Trophoblast cell (in vitro differentiated cells and primary cell): ENCODE results near the gene ALG13.
A peak's percentile ranks its signal among the peaks of the same experiment; 100 is the strongest.

Source experiments
- DNase-seq, 2 donors: peaks; one replicate each; pipeline ENCODE4 v3.0.0-alpha.2; 2016
- H2AFZ ChIP-seq: 2 replicates; pipeline ENCODE4 v1.6.1; 2013; ENCODE audit warnings: low read length, moderate library complexity, mild to moderate bottlenecking; ENCODE audit not compliant: insufficient read depth, poor library complexity
- H2AK5ac ChIP-seq: 2 replicates; pipeline ENCODE4 v1.6.1; 2013; ENCODE audit warnings: mild to moderate bottlenecking, low read length
- H2BK120ac ChIP-seq: 2 replicates; pipeline ENCODE4 v1.6.1; 2013; ENCODE audit warnings: low read length, mild to moderate bottlenecking, moderate library complexity; ENCODE audit not compliant: insufficient read depth, poor library complexity
- H2BK12ac ChIP-seq: 2 replicates; pipeline ENCODE4 v1.6.1; 2013; ENCODE audit warnings: mild to moderate bottlenecking, low read length, moderate library complexity
- H2BK5ac ChIP-seq: 2 replicates; pipeline ENCODE4 v1.6.1; 2013; ENCODE audit warnings: low read length, low read depth, moderate library complexity, mild to moderate bottlenecking; ENCODE audit not compliant: poor library complexity
- H3K14ac ChIP-seq: 2 replicates; pipeline ENCODE4 v1.6.1; 2013; ENCODE audit warnings: mild to moderate bottlenecking, low read length
- H3K18ac ChIP-seq: 2 replicates; pipeline ENCODE4 v1.6.1; 2013; ENCODE audit warnings: mild to moderate bottlenecking, low read length
- H3K23ac ChIP-seq: 2 replicates; pipeline ENCODE4 v1.6.1; 2013; ENCODE audit warnings: low read length
- H3K27ac ChIP-seq: 2 replicates; pipeline ENCODE4 v1.5.1; 2013; ENCODE audit warnings: low read depth, mild to moderate bottlenecking, inconsistent platforms, low read length, moderate library complexity
- H3K27me3 ChIP-seq: 2 replicates; pipeline ENCODE4 v1.6.1; 2013; ENCODE audit warnings: inconsistent platforms, mild to moderate bottlenecking, low read length, moderate library complexity; ENCODE audit not compliant: insufficient read depth
- H3K36me3 ChIP-seq, 2 experiments: 1 replicate in 1 of 2; 2 replicates in 1 of 2; pipeline ENCODE4 v1.6.1; 2013; ENCODE audit warnings: low read length in 2 of 2, mild to moderate bottlenecking in 2 of 2, moderate library complexity in 1 of 2; ENCODE audit not compliant: insufficient read depth in 2 of 2, control insufficient read depth in 1 of 2
- H3K4ac ChIP-seq: 2 replicates; pipeline ENCODE4 v1.6.1; 2013; ENCODE audit warnings: low read depth, mild to moderate bottlenecking, low read length, moderate library complexity
- H3K4me1 ChIP-seq, 2 experiments: 1 replicate in 1 of 2; 2 replicates in 1 of 2; pipeline ENCODE4 v1.6.1; 2013; ENCODE audit warnings: low read length in 2 of 2, mild to moderate bottlenecking in 2 of 2, moderate library complexity in 1 of 2; ENCODE audit not compliant: insufficient read depth in 2 of 2, control insufficient read depth in 1 of 2
- H3K4me2 ChIP-seq: 2 replicates; pipeline ENCODE4 v1.6.1; 2013; ENCODE audit warnings: inconsistent platforms, mild to moderate bottlenecking, low read length, moderate library complexity
- H3K4me3 ChIP-seq: 2 replicates; pipeline ENCODE4 v1.5.1; 2013; ENCODE audit warnings: mild to moderate bottlenecking, low read depth, low read length, inconsistent platforms
- H3K79me1 ChIP-seq: one replicate; pipeline ENCODE4 v1.6.1; 2013; ENCODE audit warnings: low read length
- H3K79me2 ChIP-seq: 2 replicates; pipeline ENCODE4 v1.6.1; 2013; ENCODE audit warnings: low read length, mild to moderate bottlenecking; ENCODE audit not compliant: control insufficient read depth, insufficient read depth, poor library complexity
- H3K9ac ChIP-seq: 2 replicates; pipeline ENCODE4 v1.6.1; 2013; ENCODE audit warnings: mild to moderate bottlenecking, low read length
- H3K9me3 ChIP-seq: 2 replicates; pipeline ENCODE4 v1.6.1; 2013; ENCODE audit warnings: low read depth, mild to moderate bottlenecking, control low read depth, inconsistent platforms, low read length; ENCODE audit not compliant: insufficient read depth
- H4K12ac ChIP-seq: 2 replicates; pipeline ENCODE4 v1.6.1; 2013; ENCODE audit warnings: low read depth, mild to moderate bottlenecking, low read length, moderate library complexity
- H4K8ac ChIP-seq: 2 replicates; pipeline ENCODE4 v1.6.1; 2013; ENCODE audit warnings: low read depth, mild to moderate bottlenecking, low read length, moderate library complexity
- H4K91ac ChIP-seq: one replicate; pipeline ENCODE4 v1.6.1; 2013; ENCODE audit warnings: low read depth, mild to moderate bottlenecking, low read length, moderate library complexity
- WGBS: extraction: QIAGEN DNeasy Blood & Tissue Kit; methylation state at CpG from one replicate; pipeline ENCODE4 v1.1.7; 2013; ENCODE audit warnings: missing lambda C conversion rate; ENCODE audit not compliant: insufficient read length, insufficient coverage; ENCODE audit errors: extremely low coverage; 5-methylcytosine and 5-hydroxymethylcytosine counted together

Gene ALG13

DNA sequence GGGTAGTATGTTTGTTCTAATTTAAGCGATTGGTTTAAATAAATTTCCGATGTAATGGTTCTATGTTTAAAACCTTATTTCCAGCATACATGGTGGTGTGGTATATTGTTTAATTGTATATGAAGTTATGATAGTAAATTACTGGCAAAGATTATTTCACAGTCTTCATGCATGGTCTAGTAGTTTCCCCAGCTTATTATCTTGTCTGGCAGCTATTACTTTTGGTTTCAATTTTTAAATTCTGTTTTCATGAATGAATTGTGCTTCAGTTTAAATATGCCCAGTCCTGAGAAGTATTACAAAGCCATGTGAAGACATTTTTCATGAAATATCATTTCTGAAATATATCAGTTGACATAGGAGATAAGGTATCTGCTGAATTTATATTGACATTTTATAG is 6.3 kb downstream of the ALG13 start:
- Histone ChIP-seq H2BK120ac (no peak overlapping the region), H3K23ac (no peak overlapping the region), H3K27me3 (no peaks in the 10 kb centered on the region), H4K8ac (no peak overlapping the region), H3K18ac (no peak overlapping the region), H3K27ac (no peak overlapping the region), H3K9ac (no peak overlapping the region), H3K36me3 (peaks cover 2% of the 10 kb centered on the region in 2 experiments), H3K4ac (no peak overlapping the region), H2AFZ (no peak overlapping the region), H3K4me2 (no peak overlapping the region), H3K4me1 (no peaks in the 10 kb centered on the region), H4K12ac (no peak overlapping the region), H3K79me1 (no peaks in the 10 kb centered on the region), H2AK5ac (no peak overlapping the region), H3K4me3 (no peak overlapping the region), H2BK5ac (no peak overlapping the region), H4K91ac (no peak overlapping the region), H3K9me3 (no peaks in the 10 kb centered on the region), H3K14ac (no peak overlapping the region), H2BK12ac (no peak overlapping the region), H3K79me2 (no peaks in the 10 kb centered on the region)
- no CpG with 5 or more reads among the region's 2 CpGs for WGBS
- no peak for DNase-seq

DNA sequence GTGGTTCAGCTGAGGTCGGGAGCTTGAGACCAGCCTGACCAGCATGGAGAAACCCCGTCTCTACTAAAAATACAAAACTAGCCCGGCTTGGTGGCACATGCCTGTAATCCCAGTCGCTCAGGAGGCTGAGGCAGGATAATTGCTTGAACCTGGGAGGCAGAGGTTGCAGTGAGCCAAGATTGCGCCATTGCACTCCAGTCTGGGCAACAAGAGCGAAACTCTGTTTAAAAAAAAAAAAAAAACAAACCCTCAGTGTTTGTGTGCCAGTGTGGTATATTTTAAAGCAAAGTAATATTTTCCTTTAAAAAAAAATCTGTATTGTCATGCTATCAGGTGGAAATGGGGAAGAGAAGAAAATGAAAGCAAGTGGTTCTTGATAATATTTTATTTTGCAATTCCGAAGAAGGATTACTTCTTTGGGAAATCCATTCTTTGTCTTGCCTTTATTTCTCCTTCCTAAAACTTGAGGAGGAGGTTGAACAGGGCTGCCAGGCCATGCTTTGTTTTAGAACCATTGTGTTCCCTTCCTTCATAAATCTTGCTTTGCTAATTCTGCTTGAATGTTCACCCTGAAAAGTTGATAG is 14.4 kb downstream of the ALG13 start:
- H3K79me2 ChIP-seq: no peaks in the 10 kb centered on the region
- no peak overlapping the region for H2BK120ac ChIP-seq
- no peaks in the 10 kb centered on the region for H3K79me1 ChIP-seq
- no peak overlapping the region for H3K23ac ChIP-seq
- no peaks in the 10 kb centered on the region for H3K27me3 ChIP-seq
- H3K18ac ChIP-seq: no peak overlapping the region
- H3K9ac ChIP-seq: no peak overlapping the region
- no peak overlapping the region for H2BK5ac ChIP-seq
- no peaks in the 10 kb centered on the region for H3K4me1 ChIP-seq
- H2AK5ac ChIP-seq: no peak overlapping the region
- no peak overlapping the region for H4K8ac ChIP-seq
- no peak overlapping the region for H2BK12ac ChIP-seq
- no peak overlapping the region for H4K91ac ChIP-seq
- no peak overlapping the region for H3K4ac ChIP-seq
- no peak overlapping the region for H2AFZ ChIP-seq
- no peak overlapping the region for H3K14ac ChIP-seq
- no peak overlapping the region for H3K4me3 ChIP-seq
- no peak for DNase-seq
- H3K36me3 ChIP-seq: peaks cover 0 to 3% of the 10 kb centered on the region in 2 experiments
- H3K9me3 ChIP-seq: no peaks in the 10 kb centered on the region
- WGBS: no CpG with 5 or more reads among the region's 7 CpGs
- H3K27ac ChIP-seq: no peak overlapping the region
- no peak overlapping the region for H4K12ac ChIP-seq
- no peak overlapping the region for H3K4me2 ChIP-seq

- peak in 1 of 2 donors; percentile 23 for DNase-seq
- H3K14ac ChIP-seq: no peak overlapping the region
- H3K4me2 ChIP-seq: no peak overlapping the region
- no peaks in the 10 kb centered on the region for H3K27me3 ChIP-seq
- H2AK5ac ChIP-seq: no peak overlapping the region
- no CpG with 5 or more reads among the region's 5 CpGs for WGBS
- no peak overlapping the region for H3K4ac ChIP-seq
- H2AFZ ChIP-seq: no peak overlapping the region
- no peak overlapping the region for H3K27ac ChIP-seq
- H3K36me3 ChIP-seq: no peaks in the 10 kb centered on the region
- no peaks in the 10 kb centered on the region for H3K4me1 ChIP-seq
- no peak overlapping the region for H3K18ac ChIP-seq
- H3K9ac ChIP-seq: no peak overlapping the region
- H4K12ac ChIP-seq: no peak overlapping the region
- H3K79me1 ChIP-seq: no peaks in the 10 kb centered on the region
- no peaks in the 10 kb centered on the region for H3K9me3 ChIP-seq
- no peak overlapping the region for H4K8ac ChIP-seq
- H2BK120ac ChIP-seq: no peak overlapping the region
- H3K79me2 ChIP-seq: no peaks in the 10 kb centered on the region
- no peak overlapping the region for H3K4me3 ChIP-seq
- H2BK12ac ChIP-seq: no peak overlapping the region
- H2BK5ac ChIP-seq: no peak overlapping the region
- H4K91ac ChIP-seq: no peak overlapping the region
- H3K23ac ChIP-seq: no peak overlapping the region
These were observed 38.6 kb downstream of the ALG13 start for GRCh38 chrX:111719426-111720210.

- Histone ChIP-seq H3K4me1 (no peaks in the 10 kb centered on the region), H3K9ac (no peak overlapping the region), H3K27me3 (no peaks in the 10 kb centered on the region), H3K23ac (no peak overlapping the region), H3K18ac (no peak overlapping the region), H3K79me2 (no peaks in the 10 kb centered on the region), H4K12ac (no peak overlapping the region), H4K8ac (no peak overlapping the region), H2BK12ac (no peak overlapping the region), H3K4me2 (no peak overlapping the region), H3K9me3 (no peaks in the 10 kb centered on the region), H3K4ac (no peak overlapping the region), H3K27ac (no peak overlapping the region), H3K36me3 (peaks cover 2 to 4% of the 10 kb centered on the region in 2 experiments), H2AFZ (no peak overlapping the region), H3K4me3 (no peak overlapping the region), H2BK120ac (no peak overlapping the region), H2AK5ac (no peak overlapping the region), H3K79me1 (no peaks in the 10 kb centered on the region), H2BK5ac (no peak overlapping the region), H3K14ac (no peak overlapping the region), H4K91ac (no peak overlapping the region)
- WGBS: no CpG with 5 or more reads among the region's 2 CpGs
- DNase-seq: no peak
These were observed 47.1 kb downstream of the ALG13 start for GRCh38 chrX:111728096-111728495.
